ENCODE measurements around the gene NDST3. TPM values are rescaled to one million over a fixed set of nuclear protein-coding genes. Genes with fewer than 3 reads are reported as not detected.

NDST3 gene
- polyA plus RNA-seq, 1 donor (not counting 4 experiments of a cell fraction or from before 2014, with no cell fraction given), result not detected

GRCh38 chr4:118260309-118260708, 226.0 kb downstream of the NDST3 start:
- no peaks in the 10 kb centered on the region for H4K20me1 ChIP-seq (ENCODE audit: control insufficient read depth, extremely low read depth, insufficient read depth, low read length)
- no peaks in the 10 kb centered on the region for H3K9me1 ChIP-seq (ENCODE audit: control insufficient read depth, extremely low read depth, insufficient read depth, low read length)
- H3K27ac ChIP-seq (ENCODE audit: control insufficient read depth, insufficient read depth, low read length), result no peak overlapping the region
- no peaks in the 10 kb centered on the region for H3K79me2 ChIP-seq (ENCODE audit: control insufficient read depth, insufficient read depth, low read length)
- no peak overlapping the region for H3K9ac ChIP-seq (ENCODE audit: control insufficient read depth, extremely low read depth, insufficient read depth, low read length)
- dilution Hi-C loops (cut with MboI; ENCODE audit: extremely low pct_ligation_motif_present, low sequenced_read_pairs), result no loop called here
- no peaks in the 10 kb centered on the region for H3K27me3 ChIP-seq (ENCODE audit: control insufficient read depth, extremely low read depth, insufficient read depth, low read length)
- H2AFZ ChIP-seq (ENCODE audit: control insufficient read depth, low read length), result no peak overlapping the region
- no peak overlapping the region for H3K4me2 ChIP-seq (ENCODE audit: control insufficient read depth, extremely low read depth, insufficient read depth, low read depth, low read length)
- H3K4me1 ChIP-seq (ENCODE audit: control insufficient read depth, extremely low read depth, insufficient read depth, low read length), result no peaks in the 10 kb centered on the region
- TF ChIP-seq CTCF (optimal IDR thresholded peaks at IDR 0.05 in 1 of 3, IDR thresholded peaks at IDR 0.05 in 1 of 3, conservative IDR thresholded peaks at IDR 0.05 in 1 of 3; ENCODE audit: extremely low read depth in 1 of 3, insufficient read depth in 2 of 3, low read length in 3 of 3), result no peak
- TF ChIP-seq EZH2 (IDR thresholded peaks at IDR 0.05; ENCODE audit: low read length), result no peak
- DNase-seq (ENCODE audit: low read depth, low spot score) (no peak), FAIRE-seq (no peak)
- H3K4me3 ChIP-seq (ENCODE audit: control insufficient read depth in 2 of 3, extremely low read depth in 1 of 3, insufficient read depth in 2 of 3, low read depth in 1 of 3, low read length in 3 of 3), result no peak overlapping the region
- no peaks in the 10 kb centered on the region for H3K36me3 ChIP-seq (ENCODE audit: control insufficient read depth in 2 of 2, extremely low read depth in 1 of 2, insufficient read depth in 2 of 2, low read length in 2 of 2)
- H3K9me3 ChIP-seq (ENCODE audit: control insufficient read depth, low read depth, low read length), result no peaks in the 10 kb centered on the region

GRCh38 chr4:118264096-118264495, 229.8 kb downstream of the NDST3 start:
- no peak for DNase-seq (ENCODE audit: low read depth, low spot score)
- H2AFZ ChIP-seq (ENCODE audit: control insufficient read depth, low read length), result no peak overlapping the region
- H4K20me1 ChIP-seq (ENCODE audit: control insufficient read depth, extremely low read depth, insufficient read depth, low read length), result no peaks in the 10 kb centered on the region
- H3K4me3 ChIP-seq (ENCODE audit: control insufficient read depth in 2 of 3, extremely low read depth in 1 of 3, insufficient read depth in 2 of 3, low read depth in 1 of 3, low read length in 3 of 3), result no peak overlapping the region
- H3K4me2 ChIP-seq (ENCODE audit: control insufficient read depth, extremely low read depth, insufficient read depth, low read depth, low read length), result no peak overlapping the region
- no peaks in the 10 kb centered on the region for H3K27me3 ChIP-seq (ENCODE audit: control insufficient read depth, extremely low read depth, insufficient read depth, low read length)
- H3K9me3 ChIP-seq (ENCODE audit: control insufficient read depth, low read depth, low read length), result no peaks in the 10 kb centered on the region
- no peaks in the 10 kb centered on the region for H3K36me3 ChIP-seq (ENCODE audit: control insufficient read depth in 2 of 2, extremely low read depth in 1 of 2, insufficient read depth in 2 of 2, low read length in 2 of 2)
- no peaks in the 10 kb centered on the region for H3K4me1 ChIP-seq (ENCODE audit: control insufficient read depth, extremely low read depth, insufficient read depth, low read length)
- H3K9ac ChIP-seq (ENCODE audit: control insufficient read depth, extremely low read depth, insufficient read depth, low read length), result no peak overlapping the region
- TF ChIP-seq EZH2 (IDR thresholded peaks at IDR 0.05; ENCODE audit: low read length) (no peak), CTCF (optimal IDR thresholded peaks at IDR 0.05 in 1 of 3, IDR thresholded peaks at IDR 0.05 in 1 of 3, conservative IDR thresholded peaks at IDR 0.05 in 1 of 3; ENCODE audit: extremely low read depth in 1 of 3, insufficient read depth in 2 of 3, low read length in 3 of 3) (no peak)
- no peaks in the 10 kb centered on the region for H3K9me1 ChIP-seq (ENCODE audit: control insufficient read depth, extremely low read depth, insufficient read depth, low read length)
- H3K27ac ChIP-seq (ENCODE audit: control insufficient read depth, insufficient read depth, low read length), result no peak overlapping the region
- dilution Hi-C loops (cut with MboI; ENCODE audit: extremely low pct_ligation_motif_present, low sequenced_read_pairs), result no loop called here
- H3K79me2 ChIP-seq (ENCODE audit: control insufficient read depth, insufficient read depth, low read length), result no peaks in the 10 kb centered on the region
- no peak for FAIRE-seq
